Activated CD8-positive, alpha-beta T cell treated with anti-CD3 and anti-CD28 coated beads for 36 hours (primary cell): Measurements from ENCODE around the gene MAGEA9B. TPM values are rescaled to one million over a fixed set of nuclear protein-coding genes. Genes with fewer than 3 reads are reported as not detected.
A peak's percentile ranks its signal among the peaks of the same experiment; 100 is the strongest.
"Not testable (repeated sequence)": the region's sequence is repeated elsewhere in the genome, so short reads cannot be mapped to it uniquely, and the experiment has no call there.

Experiments used
- ATAC-seq: fragments of 200-7000 bp; cut with Tn5 transposase; one replicate; pipeline ENCODE4 v1.10.0; 2021; ENCODE audit warnings: mild to moderate bottlenecking, moderate library complexity
- CTCF ChIA-PET: fragments of 350-600 bp; sonication (Branson Sonifier 250); formaldehyde crosslinking; loops from one replicate; lab custom pipeline; 2021; ENCODE audit warnings: antibody characterized with exemption; lab: Charles Lee
- POLR2A ChIA-PET: fragments of 350-600 bp; sonication (Branson Sonifier 250); formaldehyde crosslinking; loops from one replicate; lab custom pipeline; 2021; ENCODE audit warnings: antibody characterized with exemption; lab: Charles Lee
- DNase-seq: peaks from one replicate; pipeline ENCODE4 v3.0.0-alpha.2; 2020
- H3K27ac Mint-ChIP-seq: one replicate; pipeline ENCODE4 v1.8.0; 2021; ENCODE audit warnings: mild to moderate bottlenecking, mixed read lengths
- H3K27me3 Mint-ChIP-seq: one replicate; pipeline ENCODE4 v1.8.0; 2021; ENCODE audit warnings: mixed read lengths
- H3K36me3 Mint-ChIP-seq: one replicate; pipeline ENCODE4 v1.8.0; 2021; ENCODE audit warnings: low read depth, mixed read lengths
- H3K4me1 Mint-ChIP-seq: one replicate; pipeline ENCODE4 v1.8.0; 2021; ENCODE audit warnings: low read depth, mixed read lengths
- H3K4me3 Mint-ChIP-seq: one replicate; pipeline ENCODE4 v1.8.0; 2021; ENCODE audit warnings: mild to moderate bottlenecking, moderate library complexity, mixed read lengths
- H3K9me3 Mint-ChIP-seq: one replicate; pipeline ENCODE4 v1.8.0; 2021; ENCODE audit warnings: mixed read lengths
- CTCF ChIP-seq: fragments of 200-600 bp; IDR thresholded peaks from one replicate; pipeline ENCODE4 v1.8.0; 2022; ENCODE audit warnings: antibody characterized with exemption, mild to moderate bottlenecking
- intact Hi-C: fragments of 100-400 bp; cut with micrococcal nuclease; formaldehyde crosslinking; loops from one replicate; pipeline ENCODE4 v1.10.0; 2022
- total RNA-seq, 2 experiments: library from RNA; stranded (reverse); gene quantifications; one replicate each; pipeline ENCODE4 v1.2.3, GENCODE V29; 2021

MAGEA9B gene
- total RNA-seq, 2 experiments from 2014 or later, result not detected

- peaks cover 4% of the 10 kb centered on the region for H3K36me3 Mint-ChIP-seq
- H3K4me3 Mint-ChIP-seq, result no peak overlapping the region
- POLR2A ChIA-PET, result no interaction called here
- no peaks in the 10 kb centered on the region for H3K9me3 Mint-ChIP-seq
- no peaks in the 10 kb centered on the region for H3K27me3 Mint-ChIP-seq
- no peak for ATAC-seq
- peaks cover 9% of the 10 kb centered on the region for H3K4me1 Mint-ChIP-seq
- no peak for TF ChIP-seq CTCF
- CTCF ChIA-PET, result no interaction called here
- no peak for DNase-seq
- H3K27ac Mint-ChIP-seq, result no peak overlapping the region
- intact Hi-C loops, result no loop called here
Measured at GRCh38 chrX:149610511-149610910, 23.3 kb upstream of the MAGEA9B start.

GRCh38 chrX:149607699-149608098 lies 20.4 kb upstream of the MAGEA9B start:
- no peak overlapping the region for H3K27ac Mint-ChIP-seq
- no peak for TF ChIP-seq CTCF
- CTCF ChIA-PET, result interaction anchor here (1.5 kb wide), 1 partner anchor 10 kb away, joined by 3 read pairs; no protein-coding TSS in a partner anchor

GRCh38 chrX:149605248-149605885 lies 18.1 kb upstream of the MAGEA9B start:
- H3K36me3 Mint-ChIP-seq, CTCF ChIA-PET, H3K27me3 Mint-ChIP-seq, H3K27ac Mint-ChIP-seq, DNase-seq, H3K9me3 Mint-ChIP-seq, H3K4me1 Mint-ChIP-seq, intact Hi-C loops, ATAC-seq, POLR2A ChIA-PET, H3K4me3 Mint-ChIP-seq: not testable (repeated sequence)

More at GRCh38 chrX:149607699-149608098, 20.4 kb upstream of the MAGEA9B start:
- no peak for DNase-seq
- POLR2A ChIA-PET, result no interaction called here
- Mint-ChIP-seq H3K36me3 (peaks cover 5% of the 10 kb centered on the region), H3K4me3 (no peak overlapping the region), H3K9me3 (no peaks in the 10 kb centered on the region), H3K27me3 (no peaks in the 10 kb centered on the region), H3K4me1 (no peaks in the 10 kb centered on the region)
- intact Hi-C loops, result no loop called here
- no peak for ATAC-seq

DNA sequence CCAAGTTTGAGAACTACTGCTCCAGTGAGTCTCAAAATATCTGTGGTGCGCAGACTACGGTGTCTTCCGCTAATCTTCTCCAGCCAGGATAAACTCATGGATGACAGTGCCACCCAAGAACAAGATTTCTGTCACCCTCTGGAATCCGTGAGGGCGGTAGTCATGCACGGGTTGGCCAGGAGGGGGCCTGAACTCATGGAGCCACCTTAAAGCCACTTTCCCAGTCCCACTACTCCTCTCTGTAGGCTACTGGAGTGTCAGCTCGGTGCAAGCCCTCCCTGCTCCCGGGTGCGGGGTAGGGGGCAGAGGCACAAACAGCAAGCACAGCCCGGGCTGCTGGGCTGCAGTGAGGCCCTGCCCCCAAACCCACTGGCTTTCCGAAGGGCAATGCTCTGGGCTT lies 11.3 kb upstream of the MAGEA9B start:
- DNase-seq, result peak; percentile 5
- intact Hi-C loops, H3K36me3 Mint-ChIP-seq, POLR2A ChIA-PET, H3K27ac Mint-ChIP-seq, H3K4me3 Mint-ChIP-seq, H3K27me3 Mint-ChIP-seq, CTCF ChIA-PET, ATAC-seq, H3K9me3 Mint-ChIP-seq, H3K4me1 Mint-ChIP-seq: not testable (repeated sequence)

DNA sequence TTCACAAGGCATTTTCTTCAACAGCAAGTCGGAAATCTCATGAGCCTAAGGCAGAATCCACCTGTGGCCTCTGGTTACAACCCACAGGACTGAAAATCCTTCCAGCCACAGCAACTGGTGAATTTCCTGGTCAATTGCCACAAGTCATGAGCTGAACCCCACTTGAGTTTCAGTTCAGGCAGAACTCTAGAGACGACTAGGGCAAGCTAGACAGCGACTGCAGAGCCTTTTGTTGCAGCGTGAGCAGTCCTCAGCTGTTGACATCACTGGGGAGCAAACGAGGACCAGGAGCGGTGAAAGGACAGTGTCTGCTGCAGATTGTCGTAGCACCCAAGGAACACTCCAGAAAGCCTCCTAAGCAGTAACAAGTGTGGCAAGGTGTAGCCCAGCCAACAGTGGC lies 8.7 kb upstream of the MAGEA9B start:
- H3K27ac Mint-ChIP-seq, intact Hi-C loops: not testable (repeated sequence)

GRCh38 chrX:149595214-149595613 lies 8.0 kb upstream of the MAGEA9B start, which contains the start of gene HSFX2:
Gene HSFX2, minus strand, starts transcription at chrX:149595314. Its CDS starts 614 bp downstream, at chrX:149594700.
- CTCF ChIA-PET, H3K27ac Mint-ChIP-seq, POLR2A ChIA-PET, DNase-seq, H3K4me3 Mint-ChIP-seq, H3K36me3 Mint-ChIP-seq, H3K27me3 Mint-ChIP-seq, intact Hi-C loops, H3K4me1 Mint-ChIP-seq, ATAC-seq, H3K9me3 Mint-ChIP-seq: not testable (repeated sequence)

More for the DNA sequence above, 8.7 kb upstream of the MAGEA9B start:
- H3K4me1 Mint-ChIP-seq, H3K36me3 Mint-ChIP-seq, DNase-seq, H3K4me3 Mint-ChIP-seq, H3K9me3 Mint-ChIP-seq, CTCF ChIA-PET, ATAC-seq, POLR2A ChIA-PET, H3K27me3 Mint-ChIP-seq: not testable (repeated sequence)

- H3K36me3 Mint-ChIP-seq, H3K4me1 Mint-ChIP-seq, DNase-seq, H3K4me3 Mint-ChIP-seq, H3K9me3 Mint-ChIP-seq, intact Hi-C loops, ATAC-seq, CTCF ChIA-PET, POLR2A ChIA-PET, H3K27me3 Mint-ChIP-seq, H3K27ac Mint-ChIP-seq: not testable (repeated sequence)
Measured at GRCh38 chrX:149590993-149591392, 3.7 kb upstream of the MAGEA9B start.

GRCh38 chrX:149585631-149586030 lies 1.6 kb downstream of the MAGEA9B start:
- intact Hi-C loops, H3K27me3 Mint-ChIP-seq, H3K9me3 Mint-ChIP-seq: not testable (repeated sequence)

DNA sequence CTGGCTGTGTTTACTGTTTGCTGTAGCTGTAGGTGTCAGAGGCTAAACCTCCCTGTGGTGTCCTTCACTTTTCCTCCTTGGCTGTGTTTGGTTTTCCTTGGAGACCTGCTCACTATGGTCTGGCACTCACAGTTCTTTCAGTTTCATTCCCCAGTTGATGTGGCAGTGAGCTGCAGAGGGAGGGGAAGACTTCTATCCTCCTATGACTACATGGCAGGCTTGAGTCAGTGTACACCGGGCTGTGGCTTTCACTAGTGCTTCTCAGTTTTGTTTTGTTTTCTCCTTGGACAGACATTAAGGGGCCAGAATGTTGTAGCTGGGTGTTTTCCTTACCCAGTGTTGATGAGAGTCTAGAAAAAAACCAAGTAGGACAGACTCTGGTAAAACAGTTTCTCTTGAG lies 13.8 kb downstream of the MAGEA9B start:
- DNase-seq, POLR2A ChIA-PET, CTCF ChIA-PET, H3K36me3 Mint-ChIP-seq, H3K27ac Mint-ChIP-seq, intact Hi-C loops, H3K27me3 Mint-ChIP-seq, H3K4me3 Mint-ChIP-seq, H3K4me1 Mint-ChIP-seq, H3K9me3 Mint-ChIP-seq: not testable (repeated sequence)
- peak; percentile 98 for ATAC-seq

More at GRCh38 chrX:149585631-149586030, 1.6 kb downstream of the MAGEA9B start:
- DNase-seq, POLR2A ChIA-PET, CTCF ChIA-PET, H3K4me1 Mint-ChIP-seq, H3K36me3 Mint-ChIP-seq, H3K4me3 Mint-ChIP-seq, ATAC-seq, H3K27ac Mint-ChIP-seq: not testable (repeated sequence)
